NCI-H128 (cell line): ENCODE measurements around the gene TMEM131L.
"Not testable (repeated sequence)": the region's sequence is repeated elsewhere in the genome, so short reads cannot be mapped to it uniquely, and the experiment has no call there.

Experiments
- DNase-seq: peaks from one replicate; lab custom pipeline; 2025; ENCODE audit not compliant: unreplicated experiment; lab: John Stamatoyannopoulos, UW

TMEM131L gene

GRCh38 chr4:153497988-153498967 is 32.1 kb downstream of the TMEM131L start:
- DNase-seq, result no peak

GRCh38 chr4:153499005-153499404 is 32.8 kb downstream of the TMEM131L start:
- no peak for DNase-seq

- no peak for DNase-seq
Measured at GRCh38 chr4:153501578-153501977, 35.4 kb downstream of the TMEM131L start.

- DNase-seq, result no peak
Measured at GRCh38 chr4:153502584-153502983, 36.4 kb downstream of the TMEM131L start.

- no peak for DNase-seq
Measured at GRCh38 chr4:153506341-153507309, 40.5 kb downstream of the TMEM131L start.

GRCh38 chr4:153507310-153508073 is 41.3 kb downstream of the TMEM131L start:
- DNase-seq, result no peak

- not testable (repeated sequence) for DNase-seq
Measured at GRCh38 chr4:153509212-153509611, 43.1 kb downstream of the TMEM131L start.

- DNase-seq, result no peak
Measured at GRCh38 chr4:153509724-153510123, 43.6 kb downstream of the TMEM131L start.

- no peak for DNase-seq
Measured at GRCh38 chr4:153510252-153511001, 44.3 kb downstream of the TMEM131L start.

- no peak for DNase-seq
Measured at GRCh38 chr4:153511104-153511503, 44.9 kb downstream of the TMEM131L start.

- DNase-seq, result no peak
Measured at GRCh38 chr4:153512162-153512852, 46.1 kb downstream of the TMEM131L start.

- no peak for DNase-seq
Measured at GRCh38 chr4:153512952-153513500, 46.9 kb downstream of the TMEM131L start.

GRCh38 chr4:153513596-153513995 is 47.4 kb downstream of the TMEM131L start:
- DNase-seq, result no peak

GRCh38 chr4:153514001-153514526 is 47.9 kb downstream of the TMEM131L start:
- DNase-seq, result no peak

GRCh38 chr4:153514688-153515426 is 48.7 kb downstream of the TMEM131L start:
- DNase-seq, result no peak

- DNase-seq, result no peak
Measured at GRCh38 chr4:153517159-153517558, 51.0 kb downstream of the TMEM131L start.

GRCh38 chr4:153518001-153518400 is 51.8 kb downstream of the TMEM131L start:
- no peak for DNase-seq
